SK-N-SH treated with all-trans-retinoic acid at 6 μM for 48 hours (cell line): ENCODE measurements around the gene CCNH.

Source experiments
- ATAC-seq: fragments of 200-7000 bp; cut with Tn5 transposase; 3 replicates; pipeline ENCODE4 v1.9.1; 2020; ENCODE audit warnings: mild to moderate bottlenecking, moderate library complexity
- ARNTL ChIP-seq: fragments of 450-650 bp; formaldehyde crosslinking; IDR thresholded peaks from 2 replicates; pipeline ENCODE4 v1.5.0; 2020; ENCODE audit warnings: low read depth, mild to moderate bottlenecking, moderate library complexity, borderline replicate concordance
- BACH2 ChIP-seq: fragments of 250-450 bp; sonication (Bioruptor Pico); IDR thresholded peaks from 2 replicates; pipeline ENCODE4 v1.9.0; 2021; ENCODE audit warnings: mild to moderate bottlenecking, borderline replicate concordance
- CSDC2 ChIP-seq: fragments of 250-450 bp; sonication (Bioruptor Pico); IDR thresholded peaks from 2 replicates; pipeline ENCODE4 v1.5.0; 2020; ENCODE audit warnings: mild to moderate bottlenecking, moderate library complexity
- CSRNP3 ChIP-seq: fragments of 250-450 bp; sonication (Bioruptor Pico); IDR thresholded peaks from 2 replicates; pipeline ENCODE4 v1.5.1; 2021; ENCODE audit warnings: mild to moderate bottlenecking, moderate library complexity
- ESRRG ChIP-seq: fragments of 250-450 bp; sonication (Bioruptor Pico); IDR thresholded peaks from 2 replicates; pipeline ENCODE4 v1.6.1; 2021; ENCODE audit warnings: mild to moderate bottlenecking
- ISL1 ChIP-seq: fragments of 250-450 bp; sonication (Bioruptor Pico); IDR thresholded peaks from 2 replicates; pipeline ENCODE4 v2.1.2; 2022; ENCODE audit warnings: mild to moderate bottlenecking, moderate library complexity
- OSR1 ChIP-seq: fragments of 250-450 bp; sonication (Bioruptor Pico); IDR thresholded peaks from 2 replicates; pipeline ENCODE4 v1.8.0; 2022; ENCODE audit warnings: moderate library complexity, mild to moderate bottlenecking, inconsistent platforms
- PATZ1 ChIP-seq: fragments of 250-450 bp; sonication (Bioruptor Pico); IDR thresholded peaks from 2 replicates; pipeline ENCODE4 v1.8.0; 2020; ENCODE audit warnings: mild to moderate bottlenecking, moderate library complexity, borderline replicate concordance
- POU6F1 ChIP-seq: fragments of 250-450 bp; sonication (Bioruptor Pico); IDR thresholded peaks from 2 replicates; pipeline ENCODE4 v1.8.0; 2021; ENCODE audit warnings: low read depth, mild to moderate bottlenecking, moderate library complexity, borderline replicate concordance
- PPARA ChIP-seq: fragments of 250-450 bp; sonication (Bioruptor Pico); IDR thresholded peaks from 2 replicates; pipeline ENCODE4 v1.5.0; 2020; ENCODE audit warnings: mild to moderate bottlenecking, borderline replicate concordance
- SNAI2 ChIP-seq: fragments of 250-450 bp; sonication (Bioruptor Pico); IDR thresholded peaks from 2 replicates; pipeline ENCODE4 v1.5.0; 2020; ENCODE audit warnings: mild to moderate bottlenecking, moderate library complexity
- TCF4 ChIP-seq: fragments of 250-450 bp; sonication (Bioruptor Pico); IDR thresholded peaks from 2 replicates; pipeline ENCODE4 v1.8.0; 2021; ENCODE audit warnings: mild to moderate bottlenecking, moderate library complexity, borderline replicate concordance
- TOX ChIP-seq: fragments of 250-450 bp; sonication (Bioruptor Pico); IDR thresholded peaks from 2 replicates; pipeline ENCODE4 v1.8.0; 2021; ENCODE audit warnings: mild to moderate bottlenecking, moderate library complexity, borderline replicate concordance
- TSHZ2 ChIP-seq: fragments of 250-450 bp; sonication (Bioruptor Pico); IDR thresholded peaks from 2 replicates; pipeline ENCODE4 v1.5.0; 2020; ENCODE audit warnings: mild to moderate bottlenecking, moderate library complexity
- ZC3H10 ChIP-seq: fragments of 250-450 bp; sonication (Bioruptor Pico); IDR thresholded peaks from 2 replicates; pipeline ENCODE4 v1.5.1; 2021; ENCODE audit warnings: mild to moderate bottlenecking, moderate library complexity
- ZFP3 ChIP-seq: fragments of 250-450 bp; sonication (Bioruptor Pico); IDR thresholded peaks from 2 replicates; pipeline ENCODE4 v1.5.0; 2020; ENCODE audit warnings: mild to moderate bottlenecking, moderate library complexity
- ZNF565 ChIP-seq: fragments of 450-650 bp; formaldehyde crosslinking; conservative IDR thresholded peaks from 2 replicates; pipeline ENCODE4 v1.5.0; 2020; ENCODE audit warnings: low read depth, mild to moderate bottlenecking, moderate library complexity
- ZNF70 ChIP-seq: fragments of 450-650 bp; formaldehyde crosslinking; IDR thresholded peaks from 2 replicates; pipeline ENCODE4 v1.5.0; 2020; ENCODE audit warnings: mild to moderate bottlenecking, moderate library complexity
- ZNF8 ChIP-seq: fragments of 450-650 bp; formaldehyde crosslinking; IDR thresholded peaks from 2 replicates; pipeline ENCODE4 v1.5.0; 2020; ENCODE audit warnings: mild to moderate bottlenecking, moderate library complexity
- TF ChIP-seq, protein P1 (sequence below): fragments of 250-450 bp; sonication (Bioruptor Pico); IDR thresholded peaks from 2 replicates; pipeline ENCODE4 v1.5.1; 2020; ENCODE audit warnings: low read depth, mild to moderate bottlenecking, moderate library complexity

The CCNH gene

GRCh38 chr5:87388129-87388528, 24.6 kb downstream of the CCNH start:
- TF ChIP-seq ISL1 (no peak), TCF4 (CRISPR knock-in tag) (no peak), SNAI2 (CRISPR knock-in tag) (no peak), ARNTL (CRISPR knock-in tag) (no peak), ZNF8 (CRISPR knock-in tag) (no peak), PPARA (CRISPR knock-in tag) (no peak), BACH2 (no peak), CSRNP3 (CRISPR knock-in tag) (no peak), ZFP3 (no peak), ZC3H10 (CRISPR knock-in tag) (no peak), ZNF70 (no peak), POU6F1 (no peak)
- TF ChIP-seq, protein P1, sequence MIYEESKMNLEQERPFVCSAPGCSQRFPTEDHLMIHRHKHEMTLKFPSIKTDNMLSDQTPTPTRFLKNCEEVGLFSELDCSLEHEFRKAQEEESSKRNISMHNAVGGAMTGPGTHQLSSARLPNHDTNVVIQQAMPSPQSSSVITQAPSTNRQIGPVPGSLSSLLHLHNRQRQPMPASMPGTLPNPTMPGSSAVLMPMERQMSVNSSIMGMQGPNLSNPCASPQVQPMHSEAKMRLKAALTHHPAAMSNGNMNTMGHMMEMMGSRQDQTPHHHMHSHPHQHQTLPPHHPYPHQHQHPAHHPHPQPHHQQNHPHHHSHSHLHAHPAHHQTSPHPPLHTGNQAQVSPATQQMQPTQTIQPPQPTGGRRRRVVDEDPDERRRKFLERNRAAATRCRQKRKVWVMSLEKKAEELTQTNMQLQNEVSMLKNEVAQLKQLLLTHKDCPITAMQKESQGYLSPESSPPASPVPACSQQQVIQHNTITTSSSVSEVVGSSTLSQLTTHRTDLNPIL (CRISPR knock-in tag), result no peak

DNA sequence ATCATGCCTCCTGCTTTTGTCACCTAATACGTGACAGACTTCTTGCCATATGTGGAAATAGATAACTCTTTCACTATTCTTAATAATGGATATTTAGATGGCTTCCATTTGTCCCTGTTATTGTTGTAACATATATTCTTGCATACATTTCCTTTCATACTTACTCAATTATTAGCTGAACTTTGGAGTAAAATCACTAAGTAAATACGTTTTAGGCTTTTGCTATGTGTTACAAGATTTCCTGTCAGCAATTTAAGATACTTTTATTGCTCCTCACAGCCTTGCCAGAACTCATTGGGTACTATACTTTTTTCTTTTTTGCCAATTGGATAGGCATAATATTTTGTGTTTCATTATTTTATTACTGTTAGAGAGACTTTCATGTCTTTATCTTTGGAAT, 26.9 kb downstream of the CCNH start:
- no peak for ATAC-seq
- TF ChIP-seq ZNF565 (CRISPR knock-in tag) (no peak), TOX (CRISPR knock-in tag) (no peak), PPARA (CRISPR knock-in tag) (no peak), ZNF70 (no peak), OSR1 (CRISPR knock-in tag) (no peak), TSHZ2 (CRISPR knock-in tag) (no peak), ARNTL (CRISPR knock-in tag) (no peak), ZC3H10 (CRISPR knock-in tag) (no peak), ISL1 (no peak), CSRNP3 (CRISPR knock-in tag) (no peak), CSDC2 (CRISPR knock-in tag) (no peak), ZNF8 (CRISPR knock-in tag) (no peak)

More at GRCh38 chr5:87388129-87388528, 24.6 kb downstream of the CCNH start:
- ATAC-seq, result no peak

DNA sequence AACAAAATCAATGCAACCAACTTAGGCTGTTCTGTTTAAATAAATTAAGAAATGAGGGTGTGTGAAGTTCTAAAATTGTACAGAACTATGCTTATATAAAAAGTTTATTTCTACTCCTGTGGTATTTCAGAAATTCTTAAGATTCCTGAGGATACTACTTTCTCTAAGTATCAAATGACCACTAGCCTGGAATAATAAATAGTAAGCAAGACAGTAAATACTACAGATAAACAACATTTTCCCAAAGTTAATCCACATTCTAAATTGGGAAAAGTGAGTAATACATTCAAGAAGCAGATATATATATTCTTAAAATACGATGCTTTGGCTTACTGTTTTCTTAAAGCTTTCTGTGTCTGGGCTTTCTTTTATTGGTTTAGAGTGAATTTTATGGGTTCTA, 29.5 kb downstream of the CCNH start:
- peak; percentile 63 for ATAC-seq
- TF ChIP-seq, protein P1 (CRISPR knock-in tag), result no peak
- TF ChIP-seq TSHZ2 (CRISPR knock-in tag), result no peak
- TF ChIP-seq ZC3H10 (CRISPR knock-in tag), result no peak
- no peak for TF ChIP-seq ZFP3
- no peak for TF ChIP-seq ESRRG (CRISPR knock-in tag)
- TF ChIP-seq ZNF565 (CRISPR knock-in tag), result no peak
- TF ChIP-seq ARNTL (CRISPR knock-in tag), result no peak
- no peak for TF ChIP-seq PATZ1 (CRISPR knock-in tag)
- TF ChIP-seq POU6F1, result no peak
